A673 (cell line): Measurements from ENCODE around the gene CEP89. TPM values are rescaled to one million over a fixed set of nuclear protein-coding genes. Genes with fewer than 3 reads are reported as not detected.

Experiments used
- BruUV-seq: library from RNA; stranded (reverse); fragments of 400-500 nt; replicated peaks from 2 replicates; lab custom pipeline; 2021; lab: Mats Ljungman, UMichigan
- CTCF ChIA-PET: fragments of 300-600 bp; sonication (Branson Sonifier 250); formaldehyde crosslinking; loops from one replicate; lab custom pipeline; 2022; ENCODE audit warnings: antibody characterized with exemption; lab: Charles Lee
- POLR2A ChIA-PET: fragments of 300-600 bp; sonication (Branson Sonifier 250); formaldehyde crosslinking; loops from one replicate; lab custom pipeline; 2022; ENCODE audit warnings: antibody characterized with exemption; ENCODE audit not compliant: low non-redundant PET; lab: Charles Lee
- DNase-seq: peaks from one replicate; pipeline ENCODE4 v3.0.0-alpha.2; 2015; ENCODE audit warnings: low spot score
- H3K27ac ChIP-seq: fragments of 200-600 bp; sonication (generic); 2 replicates; pipeline ENCODE4 v1.5.1; 2016; ENCODE audit warnings: mixed run types, low read depth, mild to moderate bottlenecking, mixed read lengths, antibody characterized with exemption, low read length; ENCODE audit not compliant: poor library complexity, severe bottlenecking
- H3K27me3 ChIP-seq: fragments of 200-600 bp; sonication (generic); replicated peaks from 2 replicates; pipeline ENCODE4 v1.6.1; 2017; ENCODE audit warnings: mixed run types, low read depth, mild to moderate bottlenecking, mixed read lengths, antibody characterized with exemption, low read length; ENCODE audit not compliant: insufficient read depth, poor library complexity
- H3K36me3 ChIP-seq: fragments of 200-600 bp; sonication (generic); 2 replicates; pipeline ENCODE4 v1.6.1; 2016; ENCODE audit warnings: mixed run types, mild to moderate bottlenecking, mixed read lengths, antibody characterized with exemption, low read length; ENCODE audit not compliant: insufficient read depth, poor library complexity, severe bottlenecking
- H3K4me1 ChIP-seq: fragments of 200-600 bp; sonication (generic); 2 replicates; pipeline ENCODE4 v1.6.1; 2017; ENCODE audit warnings: mixed run types, mild to moderate bottlenecking, mixed read lengths, antibody characterized with exemption, low read length; ENCODE audit not compliant: insufficient read depth, poor library complexity, severe bottlenecking
- H3K4me3 ChIP-seq: fragments of 200-600 bp; sonication (generic); 2 replicates; pipeline ENCODE4 v1.5.1; 2016; ENCODE audit warnings: low read depth, mixed run types, mild to moderate bottlenecking, mixed read lengths, low read length; ENCODE audit not compliant: poor library complexity, severe bottlenecking
- H3K9me3 ChIP-seq: fragments of 200-600 bp; sonication (generic); 2 replicates; pipeline ENCODE4 v1.6.1; 2016; ENCODE audit warnings: mixed run types, low read depth, mild to moderate bottlenecking, mixed read lengths, antibody characterized with exemption, low read length; ENCODE audit not compliant: poor library complexity, severe bottlenecking
- CTCF ChIP-seq: fragments of 300-800, 200-600 bp; sonication (generic); conservative IDR thresholded peaks from 2 replicates; pipeline ENCODE4 v1.5.1; 2017; ENCODE audit warnings: low read depth, mild to moderate bottlenecking, antibody characterized with exemption, low read length, moderate library complexity, mixed read lengths
- EZH2 ChIP-seq: fragments of 200-600 bp; sonication (generic); IDR thresholded peaks from 2 replicates; pipeline ENCODE4 v1.6.1; 2017; ENCODE audit warnings: borderline replicate concordance, low read depth, mild to moderate bottlenecking, mixed read lengths, antibody characterized with exemption, low read length; ENCODE audit not compliant: poor library complexity, severe bottlenecking
- intact Hi-C: fragments of 100-400 bp; cut with micrococcal nuclease; formaldehyde crosslinking; loops from one replicate; pipeline ENCODE4 v1.10.0; 2022; ENCODE audit not compliant: unreplicated experiment
- total RNA-seq: library from RNA; stranded (reverse); gene quantifications from 2 replicates; pipeline ENCODE4 v1.2.3, GENCODE V29; 2021

Gene CEP89
- total RNA-seq, 1 experiment from 2014 or later = 47.2 TPM

DNA sequence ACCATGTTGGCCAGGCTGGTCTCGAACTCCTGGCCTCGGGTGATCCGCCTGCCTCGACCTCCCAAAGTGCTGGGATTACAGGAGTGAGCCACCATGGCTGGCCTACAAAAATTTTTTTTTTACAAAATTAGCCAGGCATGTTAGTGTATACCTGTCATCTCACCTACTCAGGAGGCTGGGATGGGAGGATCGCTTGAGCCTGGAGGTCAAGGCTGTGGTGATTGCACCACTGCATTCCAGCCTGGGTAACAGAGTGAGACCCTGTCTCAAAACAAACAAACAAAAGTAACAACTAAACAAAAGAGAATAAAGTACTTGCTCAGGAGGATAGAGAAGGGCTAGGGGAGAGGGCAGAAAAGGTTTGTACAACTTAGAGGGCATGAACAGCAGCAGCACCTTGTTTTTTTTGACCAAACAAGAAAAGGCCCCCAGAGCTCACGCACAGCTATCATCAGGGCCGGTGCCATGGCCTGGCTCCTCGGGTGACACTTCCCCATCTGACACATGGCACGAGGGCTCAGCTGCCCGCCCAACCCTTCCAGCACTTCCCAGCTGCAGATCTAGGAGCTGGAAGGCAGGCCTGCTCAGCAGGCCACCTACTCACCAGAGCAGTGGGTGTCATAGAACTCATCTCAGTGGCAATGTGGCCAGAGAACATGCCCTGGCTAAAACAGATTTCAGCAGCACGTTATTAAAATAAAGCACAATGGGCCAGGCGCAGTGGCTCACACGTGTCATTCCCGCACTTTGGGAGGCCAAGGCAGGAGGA lies 93.6 kb downstream of the CEP89 start:
- no peak for TF ChIP-seq CTCF
- TF ChIP-seq EZH2 = no peak
- no TSS peak for BruUV-seq
- ChIA-PET CTCF (no interaction called here), POLR2A (no interaction called here)
- Histone ChIP-seq H3K27me3 (no peaks in the 10 kb centered on the region), H3K27ac (no peak overlapping the region), H3K4me1 (no peaks in the 10 kb centered on the region), H3K4me3 (no peak overlapping the region), H3K9me3 (no peaks in the 10 kb centered on the region), H3K36me3 (no peaks in the 10 kb centered on the region)
- intact Hi-C loops = no loop called here
- DNase-seq = no peak

- no TSS peak for BruUV-seq
- H3K9me3 ChIP-seq = no peaks in the 10 kb centered on the region
- DNase-seq = no peak
- CTCF ChIA-PET = no interaction called here
- H3K27ac ChIP-seq = no peak overlapping the region
- no peaks in the 10 kb centered on the region for H3K4me1 ChIP-seq
- TF ChIP-seq EZH2 (no peak), CTCF (no peak)
- no peak overlapping the region for H3K4me3 ChIP-seq
- intact Hi-C loops = no loop called here
- POLR2A ChIA-PET = no interaction called here
- H3K27me3 ChIP-seq = no peaks in the 10 kb centered on the region
- H3K36me3 ChIP-seq = no peaks in the 10 kb centered on the region
Observed at GRCh38 chr19:32877323-32877912, 94.3 kb downstream of the CEP89 start.

GRCh38 chr19:32876919-32877285 lies 94.9 kb downstream of the CEP89 start:
- no peaks in the 10 kb centered on the region for H3K27me3 ChIP-seq
- intact Hi-C loops = no loop called here
- CTCF ChIA-PET = no interaction called here
- POLR2A ChIA-PET = no interaction called here
- no peak overlapping the region for H3K4me3 ChIP-seq
- H3K36me3 ChIP-seq = no peaks in the 10 kb centered on the region
- TF ChIP-seq EZH2 (no peak), CTCF (no peak)
- H3K9me3 ChIP-seq = no peaks in the 10 kb centered on the region
- no peak overlapping the region for H3K27ac ChIP-seq
- BruUV-seq = no TSS peak
- H3K4me1 ChIP-seq = no peaks in the 10 kb centered on the region
- DNase-seq = no peak
